ENCODE data around the gene ROR2. TPM values are rescaled to one million over a fixed set of nuclear protein-coding genes. Genes with fewer than 3 reads are reported as not detected.

Gene ROR2
- total and polyA plus RNA-seq, 2 donors (not counting 3 experiments of a cell fraction or from before 2014, with no cell fraction given): not detected

DNA sequence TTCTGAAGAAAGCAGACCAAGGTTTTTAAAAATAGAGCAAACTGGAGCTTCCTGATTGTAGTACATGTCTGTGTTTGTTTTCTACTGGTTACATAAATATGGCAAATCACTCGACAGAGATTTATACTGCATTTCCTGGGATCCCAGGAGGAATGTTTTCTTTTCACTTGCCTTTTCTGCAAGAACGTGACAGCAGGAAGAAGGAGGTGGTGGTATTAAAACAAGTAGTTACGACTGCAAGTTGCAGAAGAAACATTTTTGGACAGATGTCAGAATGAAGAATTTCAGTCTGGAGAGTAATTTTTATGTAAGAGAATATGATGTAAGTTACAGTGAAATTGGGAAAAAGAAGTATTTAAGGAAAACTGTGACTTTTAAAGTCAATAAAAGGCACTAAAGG, 272.7 kb downstream of the ROR2 start:
- H3K4me2 ChIP-seq (ENCODE audit: insufficient read depth, low read length): no peak overlapping the region
- POLR2A ChIA-PET: no interaction called here
- H3K27ac ChIP-seq (ENCODE audit: insufficient read depth, low read depth, low read length): no peak overlapping the region
- no peak overlapping the region for H3K9ac ChIP-seq (replicated peaks; ENCODE audit: extremely low read depth, insufficient read depth, low read length)
- H3K9me1 ChIP-seq (replicated peaks; ENCODE audit: control insufficient read depth, extremely low read depth, insufficient read depth, low read length): no peaks in the 10 kb centered on the region
- DNase-seq (ENCODE audit: low read depth, low spot score) (no peak), FAIRE-seq (no peak)
- no peaks in the 10 kb centered on the region for H3K4me1 ChIP-seq (ENCODE audit: control insufficient read depth, extremely low read depth, insufficient read depth, low read length)
- H3K9me3 ChIP-seq (replicated peaks; ENCODE audit: control insufficient read depth, insufficient read depth, low read length): no peaks in the 10 kb centered on the region
- BruUV-seq (replicated peaks): no TSS peak
- no peaks in the 10 kb centered on the region for H3K79me2 ChIP-seq (ENCODE audit: control insufficient read depth, insufficient read depth, low read length)
- no peaks in the 10 kb centered on the region for H3K36me3 ChIP-seq (ENCODE audit: control insufficient read depth in 2 of 2, extremely low read depth in 1 of 2, insufficient read depth in 2 of 2, low read length in 2 of 2)
- H3K27me3 ChIP-seq (ENCODE audit: control insufficient read depth in 2 of 2, insufficient read depth in 2 of 2, low read length in 2 of 2): no peaks in the 10 kb centered on the region
- TF ChIP-seq JUN (IDR thresholded peaks at IDR 0.05; ENCODE audit: borderline replicate concordance, insufficient read depth, insufficient read length, low read depth) (no peak), MAX (IDR thresholded peaks at IDR 0.05; ENCODE audit: insufficient read depth, insufficient read length) (no peak), EZH2 (IDR thresholded peaks at IDR 0.05; ENCODE audit: borderline replicate concordance, low read depth, low read length, severe bottlenecking) (no peak), POLR2A (IDR thresholded peaks at IDR 0.05; ENCODE audit: low read depth, low read length) (no peak), MYC (IDR thresholded peaks at IDR 0.05; ENCODE audit: low read depth, low read length) (no peak), GATA2 (IDR thresholded peaks at IDR 0.05; ENCODE audit: insufficient read depth, insufficient read length, low read depth, low read length) (no peak), POLR2AphosphoS5 (IDR thresholded peaks at IDR 0.05; ENCODE audit: insufficient read depth, low read depth, low read length) (no peak)
- dilution Hi-C loops (cut with MboI; ENCODE audit: extremely low pct_ligation_motif_present, low sequenced_read_pairs) (no loop called here), intact Hi-C loops (cut with micrococcal nuclease) (no loop called here)
- H2AFZ ChIP-seq (ENCODE audit: low read depth, low read length): no peak overlapping the region
- CTCF ChIA-PET: interaction anchor here (3.2 kb wide), 1 partner anchor 762 kb away, joined by 22 read pairs; no protein-coding TSS in a partner anchor
- H3K4me3 ChIP-seq (replicated peaks in 1 of 3; ENCODE audit: insufficient read depth in 1 of 3, low read depth in 1 of 3, low read length in 3 of 3): no peak overlapping the region
- H4K20me1 ChIP-seq (replicated peaks; ENCODE audit: control insufficient read depth, extremely low read depth, insufficient read depth, low read length): no peaks in the 10 kb centered on the region

DNA sequence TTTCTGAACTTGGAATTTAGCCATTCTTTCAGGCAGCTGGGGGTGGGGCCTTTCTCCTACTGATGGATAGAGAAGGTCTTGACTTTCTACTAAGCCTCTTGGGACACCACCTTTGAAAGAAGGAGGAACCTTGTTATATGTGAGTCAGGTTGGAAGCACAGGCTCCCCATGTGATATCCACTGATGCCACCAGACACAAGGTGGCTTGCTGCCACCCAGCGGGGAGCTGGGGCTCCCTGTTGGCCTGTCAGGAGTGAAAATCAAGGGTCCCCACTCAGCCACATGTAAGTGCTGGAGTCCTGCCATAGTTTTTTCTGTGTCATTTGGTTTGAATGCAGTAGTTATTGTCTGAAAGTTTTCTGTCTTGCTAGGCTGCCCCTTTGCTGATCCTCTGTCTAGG, 274.0 kb downstream of the ROR2 start:
- intact Hi-C loops (cut with micrococcal nuclease) (no loop called here), dilution Hi-C loops (cut with MboI; ENCODE audit: extremely low pct_ligation_motif_present, low sequenced_read_pairs) (no loop called here)
- FAIRE-seq: no peak
- ChIA-PET POLR2A (no interaction called here), CTCF (interaction anchor here (3.2 kb wide), 1 partner anchor 761 kb away, joined by 22 read pairs; no protein-coding TSS in a partner anchor)
- no peak for DNase-seq (ENCODE audit: low read depth, low spot score)
- TF ChIP-seq POLR2A (IDR thresholded peaks at IDR 0.05; ENCODE audit: low read depth, low read length): no peak
- TF ChIP-seq EZH2 (IDR thresholded peaks at IDR 0.05; ENCODE audit: borderline replicate concordance, low read depth, low read length, severe bottlenecking): no peak
- TF ChIP-seq MYC (IDR thresholded peaks at IDR 0.05; ENCODE audit: low read depth, low read length): no peak
- TF ChIP-seq MAX (IDR thresholded peaks at IDR 0.05; ENCODE audit: insufficient read depth, insufficient read length): no peak
- TF ChIP-seq GATA2 (IDR thresholded peaks at IDR 0.05; ENCODE audit: insufficient read depth, insufficient read length, low read depth, low read length): no peak
- no peak for TF ChIP-seq FOS (IDR thresholded peaks at IDR 0.05; ENCODE audit: borderline replicate concordance, insufficient read depth, low read length)
- TF ChIP-seq, protein P1, sequence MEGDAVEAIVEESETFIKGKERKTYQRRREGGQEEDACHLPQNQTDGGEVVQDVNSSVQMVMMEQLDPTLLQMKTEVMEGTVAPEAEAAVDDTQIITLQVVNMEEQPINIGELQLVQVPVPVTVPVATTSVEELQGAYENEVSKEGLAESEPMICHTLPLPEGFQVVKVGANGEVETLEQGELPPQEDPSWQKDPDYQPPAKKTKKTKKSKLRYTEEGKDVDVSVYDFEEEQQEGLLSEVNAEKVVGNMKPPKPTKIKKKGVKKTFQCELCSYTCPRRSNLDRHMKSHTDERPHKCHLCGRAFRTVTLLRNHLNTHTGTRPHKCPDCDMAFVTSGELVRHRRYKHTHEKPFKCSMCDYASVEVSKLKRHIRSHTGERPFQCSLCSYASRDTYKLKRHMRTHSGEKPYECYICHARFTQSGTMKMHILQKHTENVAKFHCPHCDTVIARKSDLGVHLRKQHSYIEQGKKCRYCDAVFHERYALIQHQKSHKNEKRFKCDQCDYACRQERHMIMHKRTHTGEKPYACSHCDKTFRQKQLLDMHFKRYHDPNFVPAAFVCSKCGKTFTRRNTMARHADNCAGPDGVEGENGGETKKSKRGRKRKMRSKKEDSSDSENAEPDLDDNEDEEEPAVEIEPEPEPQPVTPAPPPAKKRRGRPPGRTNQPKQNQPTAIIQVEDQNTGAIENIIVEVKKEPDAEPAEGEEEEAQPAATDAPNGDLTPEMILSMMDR (IDR thresholded peaks at IDR 0.05; ENCODE audit: extremely low read depth in 1 of 2, insufficient read depth in 1 of 2, low read depth in 1 of 2, low read length in 2 of 2): no peak
- TF ChIP-seq JUN (IDR thresholded peaks at IDR 0.05; ENCODE audit: borderline replicate concordance, insufficient read depth, insufficient read length, low read depth): no peak
- TF ChIP-seq POLR2AphosphoS5 (IDR thresholded peaks at IDR 0.05; ENCODE audit: insufficient read depth, low read depth, low read length): no peak
- no peak overlapping the region for H3K27ac ChIP-seq (ENCODE audit: insufficient read depth, low read depth, low read length)
- no peaks in the 10 kb centered on the region for H3K4me1 ChIP-seq (ENCODE audit: control insufficient read depth, extremely low read depth, insufficient read depth, low read length)
- no peaks in the 10 kb centered on the region for H3K79me2 ChIP-seq (ENCODE audit: control insufficient read depth, insufficient read depth, low read length)
- no peaks in the 10 kb centered on the region for H3K9me3 ChIP-seq (replicated peaks; ENCODE audit: control insufficient read depth, insufficient read depth, low read length)
- H2AFZ ChIP-seq (ENCODE audit: low read depth, low read length): no peak overlapping the region
- no peak overlapping the region for H3K4me2 ChIP-seq (ENCODE audit: insufficient read depth, low read length)
- no peaks in the 10 kb centered on the region for H4K20me1 ChIP-seq (replicated peaks; ENCODE audit: control insufficient read depth, extremely low read depth, insufficient read depth, low read length)
- no peak overlapping the region for H3K9ac ChIP-seq (replicated peaks; ENCODE audit: extremely low read depth, insufficient read depth, low read length)
- no peaks in the 10 kb centered on the region for H3K36me3 ChIP-seq (ENCODE audit: control insufficient read depth in 2 of 2, extremely low read depth in 1 of 2, insufficient read depth in 2 of 2, low read length in 2 of 2)
- H3K4me3 ChIP-seq (replicated peaks in 1 of 3; ENCODE audit: insufficient read depth in 1 of 3, low read depth in 1 of 3, low read length in 3 of 3): no peak overlapping the region
- BruUV-seq (replicated peaks): no TSS peak
- no peaks in the 10 kb centered on the region for H3K27me3 ChIP-seq (ENCODE audit: control insufficient read depth in 2 of 2, insufficient read depth in 2 of 2, low read length in 2 of 2)
- H3K9me1 ChIP-seq (replicated peaks; ENCODE audit: control insufficient read depth, extremely low read depth, insufficient read depth, low read length): no peaks in the 10 kb centered on the region

Data from endothelial cell of umbilical vein (primary cell).